ENCODE results near the gene PCID2.

- no peak for TF ChIP-seq EZH2phosphoT487 (conservative IDR thresholded peaks at IDR 0.05; ENCODE audit: low read length)
- TF ChIP-seq CTCF (IDR thresholded peaks at IDR 0.05; ENCODE audit: insufficient read depth, low read length, poor library complexity, severe bottlenecking): no peak
Measured at GRCh38 chr13:113151745-113152690, 56.5 kb downstream of the PCID2 start.
